HepG2 (cell line): Measurements from ENCODE around the gene DNAH8. TPM values are rescaled to one million over a fixed set of nuclear protein-coding genes. Genes with fewer than 3 reads are reported as not detected.

ENCODE experiments used
- ATF2 ChIP-seq: sonication (generic); formaldehyde crosslinking; IDR thresholded peaks from 2 replicates; pipeline ENCODE4 v1.4.0; 2020; ENCODE audit warnings: missing genetic modification reagents
- ATF5 ChIP-seq: sonication (generic); formaldehyde crosslinking; IDR thresholded peaks from 2 replicates; pipeline ENCODE4 v1.4.0; 2020; ENCODE audit warnings: mild to moderate bottlenecking, low read depth, missing genetic modification reagents
- CBX2 ChIP-seq, 2 experiments: fragments of 200-600 bp in 1 of 2; sonication (generic); formaldehyde crosslinking in 1 of 2; IDR thresholded peaks; 2 replicates each; pipeline versions ENCODE4 v1.7.0 to v1.8.1; 2018 to 2022; ENCODE audit warnings: low read depth in 2 of 2, low read length in 1 of 2, mild to moderate bottlenecking in 1 of 2, missing genetic modification reagents in 1 of 2
- ELK4 ChIP-seq: sonication (generic); formaldehyde crosslinking; IDR thresholded peaks from 2 replicates; pipeline ENCODE4 v1.9.0; 2021; ENCODE audit warnings: missing genetic modification reagents, borderline replicate concordance
- FOXC1 ChIP-seq: sonication (generic); formaldehyde crosslinking; IDR thresholded peaks from 2 replicates; pipeline ENCODE4 v1.8.0; 2022; ENCODE audit warnings: mild to moderate bottlenecking, missing genetic modification reagents, borderline replicate concordance
- HMG20B ChIP-seq: conservative IDR thresholded peaks from 2 replicates; pipeline ENCODE4 v1.6.1; 2016; ENCODE audit warnings: missing genetic modification reagents, missing compliant biosample characterization
- KMT2A ChIP-seq: sonication (generic); formaldehyde crosslinking; IDR thresholded peaks from 2 replicates; pipeline ENCODE4 v1.4.0; 2020; ENCODE audit warnings: missing genetic modification reagents
- MBD4 ChIP-seq: IDR thresholded peaks from 2 replicates; pipeline ENCODE4 v1.6.1; 2012; ENCODE audit warnings: low read length, inconsistent platforms, borderline replicate concordance
- MEIS2 ChIP-seq: sonication (generic); formaldehyde crosslinking; IDR thresholded peaks from 2 replicates; pipeline ENCODE4 v1.9.0; 2021; ENCODE audit warnings: mild to moderate bottlenecking, missing genetic modification reagents
- MIER2 ChIP-seq: IDR thresholded peaks from 2 replicates; pipeline ENCODE4 v1.6.1; 2016; ENCODE audit warnings: missing biosample characterization, missing genetic modification reagents
- SIX1 ChIP-seq: sonication (generic); formaldehyde crosslinking; IDR thresholded peaks from 2 replicates; pipeline ENCODE4 v1.4.0; 2020; ENCODE audit warnings: missing genetic modification reagents, borderline replicate concordance
- TEAD3 ChIP-seq: optimal IDR thresholded peaks from 2 replicates; pipeline ENCODE3; 2016; ENCODE audit warnings: borderline replicate concordance
- TOPORS ChIP-seq: sonication (generic); formaldehyde crosslinking; IDR thresholded peaks from 2 replicates; pipeline ENCODE4 v1.8.0; 2023; ENCODE audit warnings: mild to moderate bottlenecking, missing genetic modification reagents
- ZNF460 ChIP-seq: sonication (generic); formaldehyde crosslinking; IDR thresholded peaks from 2 replicates; pipeline ENCODE4 v1.5.1; 2020; ENCODE audit warnings: missing genetic modification reagents, mild to moderate bottlenecking, borderline replicate concordance
- ZNF687 ChIP-seq: sonication (generic); formaldehyde crosslinking; IDR thresholded peaks from 2 replicates; pipeline ENCODE4 v1.5.1; 2020; ENCODE audit warnings: mild to moderate bottlenecking, missing genetic modification reagents, moderate library complexity
- ZNF691 ChIP-seq: sonication (generic); formaldehyde crosslinking; IDR thresholded peaks from 2 replicates; pipeline ENCODE4 v1.4.0; 2020; ENCODE audit warnings: missing genetic modification reagents, low read depth, mild to moderate bottlenecking, borderline replicate concordance
- polyA plus RNA-seq, 8 experiments: library from polyadenylated mRNA; depleted of rRNA in 3 of 8; stranded (reverse) in 7 of 8; unstranded in 1 of 8; fragments of >200 nt; fragmentation: Illumina TruSeq in 4 of 8; extraction: Trizol in 4 of 8; gene quantifications; 2 replicates each; pipeline versions ENCODE4 v1.2.1 to v1.2.3, GENCODE V29; 2011 to 2016; ENCODE audit warnings: low read depth in 4 of 8, missing spikeins in 1 of 8, mixed read lengths in 1 of 8; ENCODE audit not compliant: insufficient read depth in 1 of 8
- total RNA-seq, 5 experiments: library from RNA; depleted of rRNA; stranded (reverse); fragments of >200 nt; fragmentation: Illumina TruSeq; extraction: Trizol; gene quantifications; 2 replicates each; pipeline ENCODE4 v1.2.3, GENCODE V29; 2016; ENCODE audit warnings: low read depth in 1 of 5
- TF ChIP-seq, protein P1 (sequence below): IDR thresholded peaks from 2 replicates; pipeline ENCODE4 v1.6.1; 2018; ENCODE audit warnings: missing genetic modification reagents

Gene DNAH8
- total and polyA plus RNA-seq, 2 of the 13 experiments (the other 11 are each of a cell fraction or from before 2014, with no cell fraction given) = not detected

GRCh38 chr6:38702558-38703397 lies 12.3 kb upstream of the DNAH8 start, which contains the start of gene GLO1 (continued):
- TF ChIP-seq MBD4 (no peak), FOXC1 (CRISPR knock-in tag) (peak; percentile 73; the same call in 1 of the 2 replicates), ZNF460 (CRISPR knock-in tag) (no peak), MIER2 (CRISPR knock-in tag) (no peak), MEIS2 (CRISPR knock-in tag) (peak; percentile 66; the same call in 1 of the 2 replicates), TOPORS (CRISPR knock-in tag) (0 out of 2 replicates have a peak, but pooled peaks have one; percentile 60), ZNF691 (peak; percentile 57; the same call in 1 of the 2 replicates), ZNF687 (peak; percentile 95), TEAD3 (CRISPR knock-in tag) (peak; percentile 66), ELK4 (CRISPR knock-in tag) (no peak), ATF5 (no peak), KMT2A (CRISPR knock-in tag) (peak; percentile 89; the same call in 1 of the 2 replicates), ATF2 (CRISPR knock-in tag) (peak; percentile 91), SIX1 (CRISPR knock-in tag) (no peak), CBX2 (IDR thresholded peaks at IDR 0.05; ENCODE audit: low read depth, low read length) (no peak), CBX2 (CRISPR knock-in tag; IDR thresholded peaks at IDR 0.05; ENCODE audit: low read depth) (no peak), HMG20B (CRISPR knock-in tag) (peak; percentile 35; the same call in 1 of the 2 replicates)
- TF ChIP-seq, protein P1, sequence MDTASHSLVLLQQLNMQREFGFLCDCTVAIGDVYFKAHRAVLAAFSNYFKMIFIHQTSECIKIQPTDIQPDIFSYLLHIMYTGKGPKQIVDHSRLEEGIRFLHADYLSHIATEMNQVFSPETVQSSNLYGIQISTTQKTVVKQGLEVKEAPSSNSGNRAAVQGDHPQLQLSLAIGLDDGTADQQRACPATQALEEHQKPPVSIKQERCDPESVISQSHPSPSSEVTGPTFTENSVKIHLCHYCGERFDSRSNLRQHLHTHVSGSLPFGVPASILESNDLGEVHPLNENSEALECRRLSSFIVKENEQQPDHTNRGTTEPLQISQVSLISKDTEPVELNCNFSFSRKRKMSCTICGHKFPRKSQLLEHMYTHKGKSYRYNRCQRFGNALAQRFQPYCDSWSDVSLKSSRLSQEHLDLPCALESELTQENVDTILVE (CRISPR knock-in tag) = 0 out of 2 replicates have a peak, but pooled peaks have one; percentile 49
